NOMO-1 (cell line): ENCODE measurements around the gene ADAMTS13.
"Not testable (repeated sequence)": the region's sequence is repeated elsewhere in the genome, so short reads cannot be mapped to it uniquely, and the experiment has no call there.

Experiments used
- DNase-seq, 2 experiments: peaks; one replicate each; lab custom pipeline; 2025; ENCODE audit not compliant: unreplicated experiment in 2 of 2; lab: John Stamatoyannopoulos, UW

The ADAMTS13 gene

GRCh38 chr9:133421615-133422542, at the start of gene ADAMTS13:
Gene ADAMTS13 (plus strand): TSS chr9:133422367. CDS start chr9:133422444, 77 bp downstream.
- DNase-seq, result no peak

GRCh38 chr9:133374612-133375115, 47.5 kb upstream of the ADAMTS13 start:
- peak; percentile 34 to 58 for DNase-seq

GRCh38 chr9:133375116-133375723, 46.9 kb upstream of the ADAMTS13 start:
- peak in 1 of 2 experiments; percentile 47 for DNase-seq

- DNase-seq, result peak; percentile 91 to 96
Measured at GRCh38 chr9:133375724-133376654, 46.2 kb upstream of the ADAMTS13 start, which contains the start of the genes STKLD1 and SURF4. Gene STKLD1 (plus strand): TSS chr9:133376366. CDS start chr9:133376474, 108 bp downstream. Gene SURF4 (minus strand): TSS chr9:133376060. CDS start chr9:133375969, 91 bp downstream.

GRCh38 chr9:133377280-133377679, 44.9 kb upstream of the ADAMTS13 start:
- DNase-seq, result not testable (repeated sequence)

- no peak for DNase-seq
Measured at GRCh38 chr9:133377721-133378216, 44.4 kb upstream of the ADAMTS13 start.

- DNase-seq, result no peak
Measured at GRCh38 chr9:133378408-133378962, 43.7 kb upstream of the ADAMTS13 start.

- DNase-seq, result no peak
Measured at GRCh38 chr9:133379153-133380086, 42.7 kb upstream of the ADAMTS13 start.

GRCh38 chr9:133380734-133381133, 41.4 kb upstream of the ADAMTS13 start:
- DNase-seq, result no peak

GRCh38 chr9:133382507-133383141, 39.5 kb upstream of the ADAMTS13 start:
- no peak for DNase-seq

GRCh38 chr9:133383438-133383837, 38.7 kb upstream of the ADAMTS13 start:
- DNase-seq, result no peak

- no peak for DNase-seq
Measured at GRCh38 chr9:133384736-133385321, 37.3 kb upstream of the ADAMTS13 start.

GRCh38 chr9:133385452-133385851, 36.7 kb upstream of the ADAMTS13 start:
- no peak for DNase-seq

- DNase-seq, result no peak
Measured at GRCh38 chr9:133386338-133386737, 35.8 kb upstream of the ADAMTS13 start.

- DNase-seq, result no peak
Measured at GRCh38 chr9:133387680-133388079, 34.5 kb upstream of the ADAMTS13 start.

GRCh38 chr9:133389025-133389557, 33.1 kb upstream of the ADAMTS13 start:
- no peak for DNase-seq

- no peak for DNase-seq
Measured at GRCh38 chr9:133389562-133389961, 32.6 kb upstream of the ADAMTS13 start.

GRCh38 chr9:133390713-133391112, 31.5 kb upstream of the ADAMTS13 start:
- DNase-seq, result no peak
